Measurements from ENCODE around the gene CDYL2.

Gene CDYL2

DNA sequence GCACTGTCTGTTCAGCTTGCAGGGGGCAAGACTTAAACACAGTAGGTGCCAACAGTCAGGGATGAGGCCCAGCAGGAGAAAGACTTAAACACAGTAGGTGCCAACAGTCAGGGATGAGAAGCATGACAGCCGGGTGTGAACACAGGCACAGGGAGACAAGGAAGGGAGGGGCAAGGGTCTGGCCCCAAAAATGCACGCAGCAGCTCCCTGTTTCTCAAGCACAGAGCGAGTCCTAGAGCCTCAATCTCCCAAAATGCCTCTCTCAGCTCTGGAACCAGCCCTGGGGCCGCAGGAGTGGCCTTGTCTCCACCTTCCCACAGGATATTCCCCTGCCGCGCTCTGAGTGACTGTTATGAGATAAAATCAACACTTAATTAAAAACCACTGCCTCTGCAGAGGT is 197.2 kb downstream of the CDYL2 start:
- H3K4me3 ChIP-seq (ENCODE audit: low read length): no peak overlapping the region
- TF ChIP-seq, protein P1, sequence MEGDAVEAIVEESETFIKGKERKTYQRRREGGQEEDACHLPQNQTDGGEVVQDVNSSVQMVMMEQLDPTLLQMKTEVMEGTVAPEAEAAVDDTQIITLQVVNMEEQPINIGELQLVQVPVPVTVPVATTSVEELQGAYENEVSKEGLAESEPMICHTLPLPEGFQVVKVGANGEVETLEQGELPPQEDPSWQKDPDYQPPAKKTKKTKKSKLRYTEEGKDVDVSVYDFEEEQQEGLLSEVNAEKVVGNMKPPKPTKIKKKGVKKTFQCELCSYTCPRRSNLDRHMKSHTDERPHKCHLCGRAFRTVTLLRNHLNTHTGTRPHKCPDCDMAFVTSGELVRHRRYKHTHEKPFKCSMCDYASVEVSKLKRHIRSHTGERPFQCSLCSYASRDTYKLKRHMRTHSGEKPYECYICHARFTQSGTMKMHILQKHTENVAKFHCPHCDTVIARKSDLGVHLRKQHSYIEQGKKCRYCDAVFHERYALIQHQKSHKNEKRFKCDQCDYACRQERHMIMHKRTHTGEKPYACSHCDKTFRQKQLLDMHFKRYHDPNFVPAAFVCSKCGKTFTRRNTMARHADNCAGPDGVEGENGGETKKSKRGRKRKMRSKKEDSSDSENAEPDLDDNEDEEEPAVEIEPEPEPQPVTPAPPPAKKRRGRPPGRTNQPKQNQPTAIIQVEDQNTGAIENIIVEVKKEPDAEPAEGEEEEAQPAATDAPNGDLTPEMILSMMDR (conservative IDR thresholded peaks at IDR 0.05; ENCODE audit: low read length): no peak
- DNase-seq (ENCODE audit: low read depth): no peak

DNA sequence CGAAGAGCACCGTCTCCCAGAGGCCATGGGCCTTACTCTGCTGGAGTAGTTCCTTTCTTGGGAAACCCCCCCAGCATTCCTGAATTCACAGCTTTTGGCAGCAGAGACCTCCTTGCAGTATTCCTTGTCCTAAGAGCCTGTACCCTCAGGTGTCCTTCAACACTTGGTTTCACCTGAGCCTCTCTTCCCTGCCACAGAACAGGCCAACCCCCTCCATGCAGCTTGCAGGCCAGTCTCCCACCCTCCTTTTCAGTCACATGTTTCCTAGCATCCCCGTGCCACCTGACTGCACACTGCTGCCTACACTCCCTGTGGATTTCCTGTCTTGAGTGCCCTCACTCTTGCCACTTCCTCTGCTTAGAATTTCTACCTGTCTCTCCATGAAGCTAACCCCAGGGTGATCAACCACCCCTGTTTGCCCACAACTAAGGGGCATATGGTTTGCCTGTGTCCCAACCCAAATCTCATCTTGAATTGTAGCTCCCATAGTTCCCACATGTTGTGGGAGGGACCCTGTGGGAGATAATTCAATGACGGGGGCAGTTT is 198.1 kb downstream of the CDYL2 start:
- TF ChIP-seq, protein P1 (conservative IDR thresholded peaks at IDR 0.05; ENCODE audit: low read length): no peak
- no peak overlapping the region for H3K4me3 ChIP-seq (ENCODE audit: low read length)
- DNase-seq (ENCODE audit: low read depth): no peak

DNA sequence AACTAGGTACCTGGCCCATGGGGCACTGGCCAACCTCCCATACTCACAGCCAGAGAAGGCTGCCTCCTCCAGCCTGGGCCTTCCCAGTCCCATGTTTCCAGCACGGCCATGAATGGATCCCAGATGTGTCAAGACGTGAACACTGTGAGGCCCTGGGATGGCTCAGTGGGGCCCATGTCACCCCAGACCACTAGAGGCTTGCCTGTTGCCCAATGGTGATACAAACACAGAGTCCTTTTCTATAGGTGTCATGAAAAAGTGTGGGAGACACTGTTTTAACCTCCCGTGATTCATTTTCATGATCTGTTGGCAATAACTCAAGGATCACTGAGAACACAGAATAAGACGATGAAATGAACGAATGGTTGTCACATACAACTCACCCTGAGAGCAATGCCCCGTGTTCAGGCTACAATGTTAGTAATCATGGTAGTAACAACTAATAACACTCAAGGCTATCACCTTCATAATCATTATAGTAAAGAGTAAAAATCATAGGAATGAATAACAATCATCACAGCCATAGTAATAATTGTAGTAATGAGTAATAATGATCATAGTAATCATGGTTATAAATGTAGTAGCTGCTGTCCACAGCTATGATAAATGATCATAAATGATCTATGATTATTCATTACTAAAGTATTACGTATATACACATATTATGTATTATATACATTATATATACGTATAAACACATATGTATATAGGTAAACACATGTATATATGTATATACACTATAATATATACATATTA is 199.6 kb downstream of the CDYL2 start:
- no peak overlapping the region for H3K4me3 ChIP-seq (ENCODE audit: low read length)
- no peak for DNase-seq (ENCODE audit: low read depth)
- TF ChIP-seq, protein P1 (conservative IDR thresholded peaks at IDR 0.05; ENCODE audit: low read length): no peak

DNA sequence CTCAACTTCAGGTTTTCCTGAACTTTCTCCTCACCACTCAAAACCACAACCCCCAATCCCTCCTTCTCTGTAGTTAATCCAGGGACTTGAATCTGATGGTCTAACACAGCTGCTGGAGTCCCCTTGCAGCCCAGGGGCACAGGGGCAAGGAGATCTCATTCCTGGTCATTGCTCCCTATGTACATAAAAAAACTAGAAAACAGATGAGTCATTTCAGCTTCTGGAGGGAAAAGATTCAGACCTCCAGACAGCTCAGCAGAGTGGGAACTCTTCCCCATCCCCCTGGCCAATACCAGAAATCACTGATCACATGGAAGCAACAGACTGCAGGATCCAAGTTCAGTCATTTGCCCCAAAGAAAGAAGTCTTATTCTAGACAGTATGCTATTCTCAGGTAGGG is 201.5 kb downstream of the CDYL2 start:
- TF ChIP-seq, protein P1 (conservative IDR thresholded peaks at IDR 0.05; ENCODE audit: low read length): no peak
- H3K4me3 ChIP-seq (ENCODE audit: low read length): no peak overlapping the region
- DNase-seq (ENCODE audit: low read depth): no peak

DNA sequence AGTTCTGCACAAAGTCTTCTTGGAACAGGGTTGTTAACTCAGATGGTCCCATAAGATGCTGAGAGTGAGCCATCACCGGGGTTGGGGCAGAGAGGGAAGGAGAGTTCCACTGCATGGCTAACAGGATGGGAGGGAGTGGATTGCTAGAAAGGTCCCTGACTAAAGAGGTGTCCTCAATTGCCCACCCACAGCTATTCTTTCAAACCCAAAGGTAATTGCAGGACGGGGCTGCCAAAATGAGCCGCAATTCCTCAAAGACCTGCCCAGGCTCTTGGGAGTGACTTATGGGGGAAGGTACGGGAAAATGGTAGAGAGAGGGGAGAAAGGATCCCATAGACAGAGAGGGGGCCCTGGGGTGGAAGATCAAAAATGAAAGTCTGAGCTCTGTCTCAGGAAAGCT is 203.2 kb downstream of the CDYL2 start:
- TF ChIP-seq, protein P1 (conservative IDR thresholded peaks at IDR 0.05; ENCODE audit: low read length): no peak
- no peak overlapping the region for H3K4me3 ChIP-seq (ENCODE audit: low read length)
- no peak for DNase-seq (ENCODE audit: low read depth)

DNA sequence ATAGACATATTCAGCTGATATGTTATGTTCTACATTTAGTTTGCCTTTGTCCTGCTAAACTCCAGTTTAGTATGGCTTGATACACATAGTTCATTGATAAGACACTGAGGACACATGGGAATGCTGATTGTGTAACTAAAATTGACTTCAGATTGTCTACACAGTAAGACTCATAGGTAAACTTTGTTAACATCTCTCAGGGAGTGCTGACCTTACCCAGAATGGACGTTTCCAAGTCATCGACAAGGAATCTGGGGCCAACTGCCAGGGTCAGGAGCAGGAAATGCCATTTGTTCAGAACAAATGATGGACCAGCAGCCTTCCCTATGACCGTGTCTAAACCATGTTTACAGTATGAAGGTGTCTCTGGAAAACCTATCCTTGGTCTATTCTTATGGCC is 204.9 kb downstream of the CDYL2 start:
- DNase-seq (ENCODE audit: low read depth): peak; percentile 61
- TF ChIP-seq, protein P1 (conservative IDR thresholded peaks at IDR 0.05; ENCODE audit: low read length): no peak
- no peak overlapping the region for H3K4me3 ChIP-seq (ENCODE audit: low read length)
